Measurements from ENCODE around the gene COA8. TPM values are rescaled to one million over a fixed set of nuclear protein-coding genes. Genes with fewer than 3 reads are reported as not detected.

Gene COA8
- polyA plus RNA-seq, 1 of the 3 experiments (the other 2 are of a cell fraction) = 25.2 TPM

DNA sequence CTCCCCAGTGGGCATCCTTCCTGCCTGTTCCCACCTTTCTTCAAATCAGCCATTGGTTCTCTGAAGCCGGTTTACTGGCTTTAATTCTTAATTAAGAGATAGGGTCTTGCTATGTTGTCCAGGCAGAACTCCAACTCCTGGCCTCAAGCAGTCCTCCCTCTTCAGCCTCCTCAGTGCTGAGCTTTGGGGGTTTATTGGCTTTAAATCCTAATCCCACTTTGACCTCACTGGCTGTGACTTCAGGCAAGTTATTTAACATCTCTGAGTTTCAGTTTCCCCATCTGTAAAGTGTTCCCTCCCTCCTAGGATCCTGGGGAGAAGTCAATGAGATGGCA lies 35.9 kb upstream of the COA8 start:
- no peak for DNase-seq
- H3K79me2 ChIP-seq (ENCODE audit: insufficient read depth) = peaks cover 31% of the 10 kb centered on the region
- ChIA-PET CTCF (interaction anchor here (8.5 kb wide), 1 partner anchor 9 kb away, joined by 52 read pairs; no protein-coding TSS in a partner anchor), POLR2A (no interaction called here)
- peaks cover 9% of the 10 kb centered on the region; the same call in 1 of the 2 replicates for H4K20me1 ChIP-seq (ENCODE audit: insufficient read depth)
- H3K4me1 ChIP-seq (ENCODE audit: control insufficient read depth in 1 of 2, insufficient read depth in 2 of 2, low read depth in 1 of 2, low read length in 1 of 2) = peaks cover 9 to 30% of the 10 kb centered on the region in 2 experiments; a peak in 1 of 4 replicates
- peaks cover 3% of the 10 kb centered on the region for H3F3A ChIP-seq (replicated peaks; ENCODE audit: insufficient read depth)
- no peak overlapping the region for H3K27ac ChIP-seq (ENCODE audit: low read depth in 2 of 2, low read length in 1 of 2)
- no peaks in the 10 kb centered on the region for H3K9me2 ChIP-seq
- 43% methylated on average over 1 of the region's 1 CpG for WGBS (ENCODE audit: low lambda C conversion rate)
- H3K9ac ChIP-seq = no peak overlapping the region
- H3K27me3 ChIP-seq (ENCODE audit: insufficient read depth) = peaks cover 12% of the 10 kb centered on the region
- H3K9me3 ChIP-seq = no peaks in the 10 kb centered on the region
- H3K4me2 ChIP-seq = no peak overlapping the region
- H2AFZ ChIP-seq (ENCODE audit: low read depth) = no peak overlapping the region
- TF ChIP-seq, protein P1, sequence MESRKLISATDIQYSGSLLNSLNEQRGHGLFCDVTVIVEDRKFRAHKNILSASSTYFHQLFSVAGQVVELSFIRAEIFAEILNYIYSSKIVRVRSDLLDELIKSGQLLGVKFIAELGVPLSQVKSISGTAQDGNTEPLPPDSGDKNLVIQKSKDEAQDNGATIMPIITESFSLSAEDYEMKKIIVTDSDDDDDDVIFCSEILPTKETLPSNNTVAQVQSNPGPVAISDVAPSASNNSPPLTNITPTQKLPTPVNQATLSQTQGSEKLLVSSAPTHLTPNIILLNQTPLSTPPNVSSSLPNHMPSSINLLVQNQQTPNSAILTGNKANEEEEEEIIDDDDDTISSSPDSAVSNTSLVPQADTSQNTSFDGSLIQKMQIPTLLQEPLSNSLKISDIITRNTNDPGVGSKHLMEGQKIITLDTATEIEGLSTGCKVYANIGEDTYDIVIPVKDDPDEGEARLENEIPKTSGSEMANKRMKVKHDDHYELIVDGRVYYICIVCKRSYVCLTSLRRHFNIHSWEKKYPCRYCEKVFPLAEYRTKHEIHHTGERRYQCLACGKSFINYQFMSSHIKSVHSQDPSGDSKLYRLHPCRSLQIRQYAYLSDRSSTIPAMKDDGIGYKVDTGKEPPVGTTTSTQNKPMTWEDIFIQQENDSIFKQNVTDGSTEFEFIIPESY (IDR thresholded peaks at IDR 0.05; ENCODE audit: borderline replicate concordance, low read depth) = no peak
- TF ChIP-seq, protein P2, sequence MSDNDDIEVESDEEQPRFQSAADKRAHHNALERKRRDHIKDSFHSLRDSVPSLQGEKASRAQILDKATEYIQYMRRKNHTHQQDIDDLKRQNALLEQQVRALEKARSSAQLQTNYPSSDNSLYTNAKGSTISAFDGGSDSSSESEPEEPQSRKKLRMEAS (IDR thresholded peaks at IDR 0.05; ENCODE audit: low read depth) = no peak
- TF ChIP-seq RAD21 (IDR thresholded peaks at IDR 0.05; ENCODE audit: low read length) (no peak), FOXM1 (IDR thresholded peaks at IDR 0.05; ENCODE audit: low read depth) (no peak), SMC3 (IDR thresholded peaks at IDR 0.05; ENCODE audit: low read depth, low read length) (no peak), JUND (IDR thresholded peaks at IDR 0.05) (no peak), ELF1 (IDR thresholded peaks at IDR 0.05) (no peak), FOXJ3 (CRISPR knock-in tag; IDR thresholded peaks at IDR 0.05) (no peak), SIN3A (IDR thresholded peaks at IDR 0.05; ENCODE audit: borderline replicate concordance, low read depth, low read length) (no peak)
- TF ChIP-seq, protein P3, sequence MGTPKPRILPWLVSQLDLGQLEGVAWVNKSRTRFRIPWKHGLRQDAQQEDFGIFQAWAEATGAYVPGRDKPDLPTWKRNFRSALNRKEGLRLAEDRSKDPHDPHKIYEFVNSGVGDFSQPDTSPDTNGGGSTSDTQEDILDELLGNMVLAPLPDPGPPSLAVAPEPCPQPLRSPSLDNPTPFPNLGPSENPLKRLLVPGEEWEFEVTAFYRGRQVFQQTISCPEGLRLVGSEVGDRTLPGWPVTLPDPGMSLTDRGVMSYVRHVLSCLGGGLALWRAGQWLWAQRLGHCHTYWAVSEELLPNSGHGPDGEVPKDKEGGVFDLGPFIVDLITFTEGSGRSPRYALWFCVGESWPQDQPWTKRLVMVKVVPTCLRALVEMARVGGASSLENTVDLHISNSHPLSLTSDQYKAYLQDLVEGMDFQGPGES (IDR thresholded peaks at IDR 0.05; ENCODE audit: low read depth, low read length) = no peak
- TF ChIP-seq, protein P4, sequence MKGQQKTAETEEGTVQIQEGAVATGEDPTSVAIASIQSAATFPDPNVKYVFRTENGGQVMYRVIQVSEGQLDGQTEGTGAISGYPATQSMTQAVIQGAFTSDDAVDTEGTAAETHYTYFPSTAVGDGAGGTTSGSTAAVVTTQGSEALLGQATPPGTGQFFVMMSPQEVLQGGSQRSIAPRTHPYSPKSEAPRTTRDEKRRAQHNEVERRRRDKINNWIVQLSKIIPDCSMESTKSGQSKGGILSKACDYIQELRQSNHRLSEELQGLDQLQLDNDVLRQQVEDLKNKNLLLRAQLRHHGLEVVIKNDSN (IDR thresholded peaks at IDR 0.05; ENCODE audit: borderline replicate concordance, low read depth) = no peak
- H3K4me3 ChIP-seq (ENCODE audit: low read depth in 2 of 2, low read length in 1 of 2) = no peak overlapping the region
- peaks cover 0 to 6% of the 10 kb centered on the region in 2 experiments for H3K36me3 ChIP-seq (replicated peaks in 1 of 2; ENCODE audit: control insufficient read depth in 1 of 2, insufficient read depth in 2 of 2, low read length in 1 of 2)

DNA sequence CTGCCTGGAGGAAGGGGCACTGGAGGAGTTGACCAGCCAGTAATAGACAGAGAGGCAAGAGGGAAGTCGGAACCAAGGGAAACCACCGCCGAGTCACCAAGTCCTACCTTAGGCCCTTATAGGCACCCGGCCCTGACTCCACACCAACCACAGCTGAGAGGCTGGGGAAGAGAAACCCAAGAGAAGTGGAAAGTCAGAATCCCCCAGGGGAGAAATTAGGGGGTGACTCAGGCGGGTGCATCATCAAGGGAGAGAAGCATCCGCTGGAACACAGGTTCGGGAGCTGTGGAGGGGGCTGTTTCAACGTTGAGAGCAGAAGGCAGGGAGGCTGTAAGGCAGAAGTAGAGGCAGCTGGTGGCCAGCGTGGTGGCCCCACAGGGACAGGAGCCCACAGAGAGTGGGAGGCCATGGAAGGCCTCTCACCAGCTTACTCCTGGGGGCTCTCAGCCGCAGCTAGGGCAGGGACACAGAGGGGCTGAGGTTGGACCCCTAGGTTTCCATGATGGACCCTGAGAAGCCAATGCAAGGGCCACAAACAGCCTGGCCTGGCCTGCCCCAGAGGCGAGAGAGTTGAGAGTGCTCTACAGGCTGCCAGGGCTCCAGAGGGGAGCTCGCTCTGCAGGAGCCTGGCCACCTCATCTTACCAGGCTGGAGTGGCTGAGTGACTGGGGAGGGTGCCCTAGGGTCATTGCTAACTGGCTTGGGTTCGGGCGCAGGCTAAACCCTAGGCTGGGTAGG lies 35.2 kb upstream of the COA8 start:
- H3K9ac ChIP-seq = no peak overlapping the region
- peaks cover 3% of the 10 kb centered on the region for H3F3A ChIP-seq (replicated peaks; ENCODE audit: insufficient read depth)
- H3K36me3 ChIP-seq (replicated peaks in 1 of 2; ENCODE audit: control insufficient read depth in 1 of 2, insufficient read depth in 2 of 2, low read length in 1 of 2) = peaks cover 0 to 11% of the 10 kb centered on the region in 2 experiments
- no peaks in the 10 kb centered on the region for H3K9me3 ChIP-seq
- H3K27me3 ChIP-seq (ENCODE audit: insufficient read depth) = peaks cover 7% of the 10 kb centered on the region
- no peak overlapping the region; a peak in 1 of 4 replicates for H3K27ac ChIP-seq (ENCODE audit: low read depth in 2 of 2, low read length in 1 of 2)
- 87% methylated on average over 10 of the region's 14 CpGs for WGBS (ENCODE audit: low lambda C conversion rate)
- ChIA-PET CTCF (interaction anchor here (2.4 to 8.5 kb wide), 3 partner anchors 9 to 27 kb away, joined by 10 to 52 read pairs (median 14); no protein-coding TSS in a partner anchor), POLR2A (no interaction called here)
- H4K20me1 ChIP-seq (ENCODE audit: insufficient read depth) = peaks cover 9% of the 10 kb centered on the region; the same call in 1 of the 2 replicates
- DNase-seq = no peak
- H3K4me3 ChIP-seq (ENCODE audit: low read depth in 2 of 2, low read length in 1 of 2) = no peak overlapping the region
- H2AFZ ChIP-seq (ENCODE audit: low read depth) = no peak overlapping the region
- TF ChIP-seq JUND (IDR thresholded peaks at IDR 0.05) (no peak), EZH2phosphoT487 (IDR thresholded peaks at IDR 0.05; ENCODE audit: borderline replicate concordance, low read depth) (no peak), TAF1 (IDR thresholded peaks at IDR 0.05; ENCODE audit: borderline replicate concordance, low read depth, low read length) (no peak)
- peaks cover 9 to 30% of the 10 kb centered on the region in 2 experiments; a peak in 1 of 4 replicates for H3K4me1 ChIP-seq (ENCODE audit: control insufficient read depth in 1 of 2, insufficient read depth in 2 of 2, low read depth in 1 of 2, low read length in 1 of 2)
- peaks cover 36% of the 10 kb centered on the region for H3K79me2 ChIP-seq (ENCODE audit: insufficient read depth)
- H3K4me2 ChIP-seq = peak overlapping the region; percentile 99; the same call in 1 of the 2 replicates
- no peaks in the 10 kb centered on the region for H3K9me2 ChIP-seq
